ENCODE results near the gene ITGA5.

- TF ChIP-seq CTCF (IDR thresholded peaks at IDR 0.05) (peak; percentile 99 to 100 (median 100)), POLR2A (IDR thresholded peaks at IDR 0.05) (no peak), EP300 (IDR thresholded peaks at IDR 0.05) (no peak)
Observed at GRCh38 chr12:54379398-54380201, 39.5 kb downstream of the ITGA5 start.
